Endothelial cell (in vitro differentiated cells): ENCODE results near the gene KRT82. TPM values are rescaled to one million over a fixed set of nuclear protein-coding genes. Genes with fewer than 3 reads are reported as not detected.

Experiments used
- DNase-seq: peaks from one replicate; pipeline ENCODE4 v3.0.0; 2021; ENCODE audit warnings: low spot score
- H3K27ac Mint-ChIP-seq: one replicate; pipeline ENCODE4 v1.8.0; 2021; ENCODE audit warnings: mixed read lengths, inconsistent platforms; ENCODE audit not compliant: unreplicated experiment
- H3K27me3 Mint-ChIP-seq: one replicate; pipeline ENCODE4 v1.8.0; 2021; ENCODE audit warnings: mild to moderate bottlenecking, moderate library complexity, mixed read lengths, inconsistent platforms; ENCODE audit not compliant: unreplicated experiment
- H3K36me3 Mint-ChIP-seq: one replicate; pipeline ENCODE4 v1.8.0; 2021; ENCODE audit warnings: mild to moderate bottlenecking, low read depth, mixed read lengths, inconsistent platforms; ENCODE audit not compliant: unreplicated experiment
- H3K4me1 Mint-ChIP-seq: one replicate; pipeline ENCODE4 v1.8.0; 2021; ENCODE audit warnings: mild to moderate bottlenecking, mixed read lengths, inconsistent platforms; ENCODE audit not compliant: unreplicated experiment
- H3K4me3 Mint-ChIP-seq: one replicate; pipeline ENCODE4 v1.8.0; 2021; ENCODE audit warnings: mild to moderate bottlenecking, mixed read lengths, inconsistent platforms; ENCODE audit not compliant: unreplicated experiment
- H3K9me3 Mint-ChIP-seq: one replicate; pipeline ENCODE4 v1.8.0; 2021; ENCODE audit warnings: mixed read lengths, inconsistent platforms; ENCODE audit not compliant: unreplicated experiment
- CTCF ChIP-seq: fragments of 200-600 bp; sonication (generic); IDR thresholded peaks from one replicate; pipeline ENCODE4 v1.5.0; 2021; ENCODE audit warnings: antibody characterized with exemption; ENCODE audit not compliant: unreplicated experiment
- total RNA-seq: library from RNA; stranded (reverse); fragmentation: NEBNext Ultra II Directional; extraction: Animal tissue kit (Norgen Biotek cat#: 25700); gene quantifications from one replicate; pipeline ENCODE4 v1.2.1, GENCODE V29; 2021; ENCODE audit not compliant: unreplicated experiment

Gene KRT82
- total RNA-seq, 1 donor from 2014 or later, result not detected

- H3K4me3 Mint-ChIP-seq, result no peak overlapping the region
- DNase-seq, result no peak
- no peaks in the 10 kb centered on the region for H3K9me3 Mint-ChIP-seq
- no peaks in the 10 kb centered on the region for H3K4me1 Mint-ChIP-seq
- no peaks in the 10 kb centered on the region for H3K36me3 Mint-ChIP-seq
- TF ChIP-seq CTCF, result no peak
- no peaks in the 10 kb centered on the region for H3K27me3 Mint-ChIP-seq
- H3K27ac Mint-ChIP-seq, result no peak overlapping the region
Measured at GRCh38 chr12:52344111-52344510, 62.0 kb downstream of the KRT82 start.

Other genes starting within 250 kb of the KRT82 start
- 1.5 TPM for gene KRT80, start 214.3 kb downstream of the KRT82 start, total RNA-seq
- not detected for gene KRT7, start 173.1 kb downstream of the KRT82 start, total RNA-seq
- not detected for gene KRT86, start 131.7 kb downstream of the KRT82 start, total RNA-seq
- not detected for gene KRT81, start 114.8 kb downstream of the KRT82 start, total RNA-seq
- not detected for gene KRT83, start 84.9 kb downstream of the KRT82 start, total RNA-seq
- gene KRT85, start 38.9 kb downstream of the KRT82 start, total RNA-seq, result not detected
- not detected for gene KRT84, start 20.7 kb downstream of the KRT82 start, total RNA-seq
- not detected for gene KRT75, start 28.0 kb upstream of the KRT82 start, total RNA-seq
- not detected for gene KRT6B, start 45.8 kb upstream of the KRT82 start, total RNA-seq
- not detected for gene KRT6C, start 67.5 kb upstream of the KRT82 start, total RNA-seq
- not detected for gene KRT6A, start 86.9 kb upstream of the KRT82 start, total RNA-seq
- gene KRT5, start 114.1 kb upstream of the KRT82 start, total RNA-seq, result not detected
- not detected for gene KRT71, start 146.8 kb upstream of the KRT82 start, total RNA-seq
- not detected for gene KRT74, start 167.5 kb upstream of the KRT82 start, total RNA-seq
- 0.28 TPM for gene KRT72, start 195.1 kb upstream of the KRT82 start, total RNA-seq
- gene KRT73, start 212.2 kb upstream of the KRT82 start, total RNA-seq, result 0.77 TPM
- gene KRT2, start 245.9 kb upstream of the KRT82 start, total RNA-seq, result not detected